ENCODE measurements around the gene PTPN11.

DNA sequence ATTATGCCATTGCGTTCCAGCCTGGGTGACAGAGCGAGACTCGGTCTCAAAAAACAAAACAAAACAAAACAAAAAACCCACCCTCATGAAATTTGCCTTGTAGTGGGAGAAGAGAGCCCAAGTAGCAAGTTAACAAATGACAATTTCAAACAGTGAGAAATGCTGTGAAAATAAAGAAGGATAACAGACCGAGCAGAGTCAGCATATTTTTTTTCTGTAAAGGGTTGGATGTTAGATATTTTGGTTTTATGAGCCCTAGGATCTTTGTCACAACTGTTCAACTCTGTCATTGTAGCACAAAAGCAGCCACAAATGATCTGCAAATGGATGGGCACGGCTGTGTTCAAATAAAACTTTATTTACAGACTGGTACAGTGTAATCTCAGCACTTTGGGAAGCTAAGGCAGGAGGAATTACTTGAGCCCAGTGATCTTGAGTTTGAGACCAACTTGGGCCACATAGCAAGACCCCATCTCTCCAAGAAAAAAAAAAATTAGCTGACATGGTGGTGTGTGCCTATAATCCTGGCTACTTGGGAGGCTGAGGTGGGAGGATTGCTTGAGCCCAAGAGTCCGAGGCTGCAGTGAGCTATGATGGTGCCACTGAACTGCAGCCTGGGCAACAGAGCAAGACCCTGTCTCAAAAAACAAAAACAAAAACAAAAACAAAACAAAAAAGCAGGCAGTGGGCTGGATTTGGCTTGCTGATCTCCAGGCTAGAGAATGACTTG, 117.1 kb downstream of the PTPN11 start:
- TF ChIP-seq, protein P1, sequence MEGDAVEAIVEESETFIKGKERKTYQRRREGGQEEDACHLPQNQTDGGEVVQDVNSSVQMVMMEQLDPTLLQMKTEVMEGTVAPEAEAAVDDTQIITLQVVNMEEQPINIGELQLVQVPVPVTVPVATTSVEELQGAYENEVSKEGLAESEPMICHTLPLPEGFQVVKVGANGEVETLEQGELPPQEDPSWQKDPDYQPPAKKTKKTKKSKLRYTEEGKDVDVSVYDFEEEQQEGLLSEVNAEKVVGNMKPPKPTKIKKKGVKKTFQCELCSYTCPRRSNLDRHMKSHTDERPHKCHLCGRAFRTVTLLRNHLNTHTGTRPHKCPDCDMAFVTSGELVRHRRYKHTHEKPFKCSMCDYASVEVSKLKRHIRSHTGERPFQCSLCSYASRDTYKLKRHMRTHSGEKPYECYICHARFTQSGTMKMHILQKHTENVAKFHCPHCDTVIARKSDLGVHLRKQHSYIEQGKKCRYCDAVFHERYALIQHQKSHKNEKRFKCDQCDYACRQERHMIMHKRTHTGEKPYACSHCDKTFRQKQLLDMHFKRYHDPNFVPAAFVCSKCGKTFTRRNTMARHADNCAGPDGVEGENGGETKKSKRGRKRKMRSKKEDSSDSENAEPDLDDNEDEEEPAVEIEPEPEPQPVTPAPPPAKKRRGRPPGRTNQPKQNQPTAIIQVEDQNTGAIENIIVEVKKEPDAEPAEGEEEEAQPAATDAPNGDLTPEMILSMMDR (IDR thresholded peaks at IDR 0.05 in 2 of 3, conservative IDR thresholded peaks at IDR 0.05 in 1 of 3; ENCODE audit: borderline replicate concordance in 1 of 3, insufficient read depth in 1 of 3, low read depth in 2 of 3, low read length in 2 of 3) = no peak
- TF ChIP-seq POLR2A (IDR thresholded peaks at IDR 0.05; ENCODE audit: borderline replicate concordance, extremely low read depth, insufficient read depth, insufficient read length) (no peak), ZNF274 (IDR thresholded peaks at IDR 0.05; ENCODE audit: low read depth, low read length) (no peak), ZFX (IDR thresholded peaks at IDR 0.05) (no peak), EZH2 (IDR thresholded peaks at IDR 0.05) (no peak), TCF7L2 (IDR thresholded peaks at IDR 0.05; ENCODE audit: borderline replicate concordance, extremely low read depth, insufficient read depth, insufficient read length) (no peak), POLR2AphosphoS5 (IDR thresholded peaks at IDR 0.05; ENCODE audit: low read depth, low read length) (no peak), EZH2phosphoT487 (IDR thresholded peaks at IDR 0.05; ENCODE audit: borderline replicate concordance) (no peak)
- TF ChIP-seq, protein P2, sequence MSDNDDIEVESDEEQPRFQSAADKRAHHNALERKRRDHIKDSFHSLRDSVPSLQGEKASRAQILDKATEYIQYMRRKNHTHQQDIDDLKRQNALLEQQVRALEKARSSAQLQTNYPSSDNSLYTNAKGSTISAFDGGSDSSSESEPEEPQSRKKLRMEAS (IDR thresholded peaks at IDR 0.05) = no peak

All from HCT116 (cell line).